Subcutaneous adipose tissue (tissue), 4 donors: ENCODE results near the gene PLPP4. TPM values are rescaled to one million over a fixed set of nuclear protein-coding genes. Genes with fewer than 3 reads are reported as not detected.

ENCODE experiments used
- total RNA-seq, 4 donors: library from RNA; depleted of rRNA; stranded (reverse); fragments of >200 nt; gene quantifications; one replicate each; pipeline ENCODE4 v1.1.0, GENCODE V29; 2016
- TF ChIP-seq, protein P1 (sequence below): fragments of 450-650 bp; IDR thresholded peaks from one replicate; pipeline ENCODE4 v1.5.1; 2016; ENCODE audit warnings: low read depth, mild to moderate bottlenecking, control low read depth, antibody characterized with exemption, moderate library complexity

PLPP4 gene
- total RNA-seq, 4 donors from 2014 or later = 2.5 TPM; not detected in 3

DNA sequence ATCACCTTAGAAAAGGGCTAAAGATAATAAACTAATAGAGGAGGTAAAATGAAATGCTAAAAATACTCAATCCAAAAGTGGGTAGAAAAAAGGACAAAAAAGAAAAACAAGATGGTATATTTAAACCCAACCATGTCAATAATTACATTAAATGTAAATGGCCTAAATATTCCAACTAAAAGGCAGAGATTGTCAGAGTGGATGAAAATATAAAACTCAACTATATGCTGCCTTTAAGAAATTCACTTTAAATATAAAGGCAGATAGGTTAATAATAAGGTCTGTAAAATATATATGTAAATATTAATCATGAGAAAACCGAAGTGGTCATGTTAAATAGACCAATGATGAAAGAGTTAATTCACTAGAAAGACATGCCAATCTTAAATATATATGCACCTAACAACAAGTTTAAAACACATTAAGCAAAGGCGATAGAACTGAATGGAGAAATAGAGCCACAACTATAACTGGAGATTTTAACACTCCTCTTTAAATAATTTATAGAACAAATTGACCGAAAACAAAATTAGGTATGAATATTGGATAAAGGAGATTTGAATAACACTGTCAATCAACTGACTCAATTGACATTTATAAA lies 159.4 kb downstream of the PLPP4 start:
- TF ChIP-seq, protein P1, sequence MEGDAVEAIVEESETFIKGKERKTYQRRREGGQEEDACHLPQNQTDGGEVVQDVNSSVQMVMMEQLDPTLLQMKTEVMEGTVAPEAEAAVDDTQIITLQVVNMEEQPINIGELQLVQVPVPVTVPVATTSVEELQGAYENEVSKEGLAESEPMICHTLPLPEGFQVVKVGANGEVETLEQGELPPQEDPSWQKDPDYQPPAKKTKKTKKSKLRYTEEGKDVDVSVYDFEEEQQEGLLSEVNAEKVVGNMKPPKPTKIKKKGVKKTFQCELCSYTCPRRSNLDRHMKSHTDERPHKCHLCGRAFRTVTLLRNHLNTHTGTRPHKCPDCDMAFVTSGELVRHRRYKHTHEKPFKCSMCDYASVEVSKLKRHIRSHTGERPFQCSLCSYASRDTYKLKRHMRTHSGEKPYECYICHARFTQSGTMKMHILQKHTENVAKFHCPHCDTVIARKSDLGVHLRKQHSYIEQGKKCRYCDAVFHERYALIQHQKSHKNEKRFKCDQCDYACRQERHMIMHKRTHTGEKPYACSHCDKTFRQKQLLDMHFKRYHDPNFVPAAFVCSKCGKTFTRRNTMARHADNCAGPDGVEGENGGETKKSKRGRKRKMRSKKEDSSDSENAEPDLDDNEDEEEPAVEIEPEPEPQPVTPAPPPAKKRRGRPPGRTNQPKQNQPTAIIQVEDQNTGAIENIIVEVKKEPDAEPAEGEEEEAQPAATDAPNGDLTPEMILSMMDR = no peak

DNA sequence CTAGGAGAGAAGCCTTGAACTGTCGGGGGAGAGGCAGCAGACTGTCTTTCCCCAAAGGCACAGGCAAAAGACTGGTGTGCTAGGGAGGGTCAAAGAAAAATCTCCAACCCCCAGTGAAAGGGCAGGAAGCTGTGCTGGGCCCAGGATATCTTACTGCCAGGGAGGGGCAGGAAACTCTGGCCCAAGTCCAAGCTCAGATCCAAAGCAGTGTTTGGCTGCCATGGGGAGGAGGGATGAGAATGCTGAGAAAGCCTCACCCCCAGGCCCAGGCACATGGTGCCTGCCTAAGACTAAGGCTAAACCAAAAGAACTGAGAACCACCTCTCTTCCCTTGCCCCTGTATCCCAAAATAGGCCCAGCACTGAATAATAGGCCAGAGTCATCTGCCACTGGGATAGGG lies 171.2 kb downstream of the PLPP4 start:
- TF ChIP-seq, protein P1 = no peak

DNA sequence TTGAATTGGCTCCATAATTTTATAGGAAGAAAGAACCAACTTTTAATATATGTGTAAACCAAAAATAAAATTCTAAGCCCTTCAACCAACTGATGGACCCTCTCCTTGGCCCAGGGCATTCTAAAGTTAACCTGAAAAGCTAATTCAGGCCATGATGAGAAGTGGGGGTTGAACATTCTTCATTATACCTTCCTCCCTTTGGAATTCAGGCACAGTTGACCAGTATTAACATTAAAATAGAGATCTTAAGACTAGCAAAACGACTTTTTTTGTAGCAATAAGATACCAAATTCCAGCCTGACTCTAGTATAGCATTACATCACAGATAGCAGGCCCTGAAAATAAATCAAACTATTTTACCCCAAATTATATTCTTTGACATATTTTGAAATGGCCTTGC lies 173.2 kb downstream of the PLPP4 start:
- TF ChIP-seq, protein P1 = no peak

DNA sequence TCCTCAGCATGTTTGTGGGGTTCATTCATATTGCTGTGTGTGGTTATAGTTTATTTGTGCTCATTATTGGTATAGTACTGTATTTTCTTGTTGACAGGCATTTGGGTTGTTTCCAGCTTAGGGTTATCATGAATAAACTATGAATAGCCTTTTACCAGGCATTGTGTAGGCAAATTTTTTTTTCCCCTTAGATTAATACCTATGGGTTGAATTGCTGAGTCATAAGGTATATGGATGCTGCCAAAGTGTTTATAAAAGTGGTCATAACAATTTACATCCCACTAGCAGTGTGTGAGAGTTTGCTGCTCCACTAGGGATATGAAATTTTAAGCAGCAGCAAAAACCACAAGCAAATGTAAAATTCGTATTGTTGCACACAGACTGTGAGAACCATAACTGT lies 175.0 kb downstream of the PLPP4 start:
- TF ChIP-seq, protein P1 = no peak

DNA sequence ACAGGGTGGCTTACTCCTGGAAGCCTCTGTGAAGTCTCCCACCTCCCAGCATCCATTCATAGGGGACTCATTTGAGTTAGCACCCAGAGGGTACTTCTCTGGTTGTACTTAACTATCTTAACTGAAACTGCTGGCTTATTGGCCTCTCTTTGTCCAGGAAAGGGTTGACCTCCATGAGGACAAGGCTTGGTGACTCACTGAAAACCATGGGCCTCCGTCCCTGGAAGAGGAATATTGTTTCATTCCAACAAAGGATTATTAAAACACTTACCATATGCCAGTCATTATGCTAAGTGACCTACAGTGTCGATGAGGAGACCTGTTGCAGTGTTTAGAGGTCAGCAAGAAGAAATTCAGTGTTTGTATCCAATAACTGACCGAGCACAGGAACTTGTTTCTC lies 175.9 kb downstream of the PLPP4 start:
- TF ChIP-seq, protein P1 = no peak

DNA sequence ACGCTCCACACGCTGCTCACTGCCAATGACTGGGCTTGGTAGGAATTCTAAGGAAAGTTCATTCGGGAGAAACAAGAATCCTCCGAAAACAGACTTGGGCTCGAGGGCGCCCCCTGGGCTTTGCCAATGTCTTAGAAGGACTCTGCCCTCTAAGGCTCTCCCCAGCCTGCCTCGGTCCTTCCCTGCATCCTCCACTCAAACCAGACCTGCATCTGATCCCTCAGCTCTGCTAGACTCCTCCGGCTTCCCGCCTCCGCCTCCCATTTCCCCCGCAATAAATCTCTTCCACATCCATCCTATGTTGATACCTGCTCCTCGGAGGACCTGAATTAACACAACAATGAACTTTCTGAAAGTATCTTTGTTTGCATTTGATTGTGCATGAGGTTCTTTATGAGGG lies 177.6 kb downstream of the PLPP4 start:
- TF ChIP-seq, protein P1 = no peak
